ENCODE results near the gene RCSD1. TPM values are rescaled to one million over a fixed set of nuclear protein-coding genes. Genes with fewer than 3 reads are reported as not detected.

RCSD1 gene
- total and polyA plus RNA-seq, 2 of the 13 experiments (the other 11 are each of a cell fraction or from before 2014, with no cell fraction given) = not detected

DNA sequence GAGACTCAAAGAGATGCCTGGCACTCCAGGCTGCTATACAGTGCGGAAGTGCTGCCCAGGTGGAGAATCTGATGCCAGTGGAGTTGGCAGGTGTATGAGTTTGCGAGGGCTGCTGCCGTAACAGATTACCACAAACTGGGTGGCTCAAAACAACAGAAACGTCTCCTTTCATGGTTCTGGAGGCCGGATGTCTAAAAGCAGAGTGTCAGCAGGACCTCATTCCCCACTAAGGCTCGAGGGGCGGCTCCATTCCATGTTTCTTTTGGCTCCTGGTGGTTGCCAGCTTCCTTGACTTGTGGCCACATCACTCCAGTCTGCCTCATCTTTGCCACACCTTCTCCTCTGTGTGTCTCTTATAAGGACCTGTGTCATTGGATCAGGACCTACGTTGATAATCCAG is 10.0 kb downstream of the RCSD1 start:
- H3K4me1 ChIP-seq (ENCODE audit: insufficient read depth, low read length) = no peaks in the 10 kb centered on the region
- H3K36me3 ChIP-seq (replicated peaks in 1 of 2; ENCODE audit: control insufficient read depth in 1 of 2, insufficient read depth in 2 of 2, low read length in 2 of 2) = no peaks in the 10 kb centered on the region
- in situ Hi-C loops (cut with HindIII; ENCODE audit: extremely low pct_ligation_motif_present, low pct_unique_long_range_greater_than_20kb) = no loop called here
- no peak overlapping the region for H3K9ac ChIP-seq (ENCODE audit: insufficient read depth, low read depth, low read length)
- no peak overlapping the region for H3K27ac ChIP-seq (ENCODE audit: extremely low read length, insufficient read depth, low read length)
- DNase-seq (ENCODE audit: low spot score) = no peak
- ChIA-PET POLR2A (no interaction called here), CTCF (ENCODE audit: low intra/inter-chr PET ratio, low total read pairs) (no interaction called here)
- BruUV-seq (replicated peaks) = no TSS peak
- no peak overlapping the region for H3K4me3 ChIP-seq (replicated peaks in 1 of 3; ENCODE audit: insufficient read depth in 1 of 3, low read depth in 2 of 3, low read length in 3 of 3)
- FAIRE-seq = no peak
- WGBS (ENCODE audit: low lambda C conversion rate) = 65% methylated on average over 4 of the region's 8 CpGs
- H3K27me3 ChIP-seq (ENCODE audit: control insufficient read depth in 1 of 2, insufficient read depth in 2 of 2, low read length in 2 of 2) = peaks cover 2 to 25% of the 10 kb centered on the region in 2 experiments; a peak in 3 of 5 replicates
- intact Hi-C loops (cut with micrococcal nuclease; ENCODE audit: unreplicated experiment) = no loop called here
- H3K79me2 ChIP-seq (ENCODE audit: insufficient read depth, low read length) = no peaks in the 10 kb centered on the region
- H3K4me2 ChIP-seq (ENCODE audit: low read depth, low read length) = no peak overlapping the region
- H3K9me3 ChIP-seq (ENCODE audit: low read length) = no peaks in the 10 kb centered on the region
- no peak for ATAC-seq
- TF ChIP-seq SMAD9 (CRISPR knock-in tag; IDR thresholded peaks at IDR 0.05) (no peak), POLR2AphosphoS5 (IDR thresholded peaks at IDR 0.05; ENCODE audit: low read depth, low read length) (no peak), SRSF4 (IDR thresholded peaks at IDR 0.05; ENCODE audit: low read depth, low read length, poor library complexity, severe bottlenecking) (no peak), ZNF350 (CRISPR knock-in tag; IDR thresholded peaks at IDR 0.05; ENCODE audit: borderline replicate concordance, low read depth) (no peak), EZH2 (conservative IDR thresholded peaks at IDR 0.05; ENCODE audit: low read depth, low read length) (no peak), BHLHE40 (IDR thresholded peaks at IDR 0.05; ENCODE audit: low read length) (no peak), ZNF362 (CRISPR knock-in tag; IDR thresholded peaks at IDR 0.05; ENCODE audit: borderline replicate concordance) (no peak), ZNF619 (CRISPR knock-in tag; IDR thresholded peaks at IDR 0.05) (no peak), MLX (CRISPR knock-in tag; IDR thresholded peaks at IDR 0.05) (no peak), ZNF24 (IDR thresholded peaks at IDR 0.05) (no peak), MTF1 (CRISPR knock-in tag; IDR thresholded peaks at IDR 0.05) (no peak), ZNF180 (CRISPR knock-in tag; IDR thresholded peaks at IDR 0.05; ENCODE audit: borderline replicate concordance, low read depth) (no peak), PHF21A (CRISPR knock-in tag; IDR thresholded peaks at IDR 0.05) (no peak), ZNF382 (CRISPR knock-in tag; IDR thresholded peaks at IDR 0.05; ENCODE audit: borderline replicate concordance) (no peak)
- TF ChIP-seq, protein P1, sequence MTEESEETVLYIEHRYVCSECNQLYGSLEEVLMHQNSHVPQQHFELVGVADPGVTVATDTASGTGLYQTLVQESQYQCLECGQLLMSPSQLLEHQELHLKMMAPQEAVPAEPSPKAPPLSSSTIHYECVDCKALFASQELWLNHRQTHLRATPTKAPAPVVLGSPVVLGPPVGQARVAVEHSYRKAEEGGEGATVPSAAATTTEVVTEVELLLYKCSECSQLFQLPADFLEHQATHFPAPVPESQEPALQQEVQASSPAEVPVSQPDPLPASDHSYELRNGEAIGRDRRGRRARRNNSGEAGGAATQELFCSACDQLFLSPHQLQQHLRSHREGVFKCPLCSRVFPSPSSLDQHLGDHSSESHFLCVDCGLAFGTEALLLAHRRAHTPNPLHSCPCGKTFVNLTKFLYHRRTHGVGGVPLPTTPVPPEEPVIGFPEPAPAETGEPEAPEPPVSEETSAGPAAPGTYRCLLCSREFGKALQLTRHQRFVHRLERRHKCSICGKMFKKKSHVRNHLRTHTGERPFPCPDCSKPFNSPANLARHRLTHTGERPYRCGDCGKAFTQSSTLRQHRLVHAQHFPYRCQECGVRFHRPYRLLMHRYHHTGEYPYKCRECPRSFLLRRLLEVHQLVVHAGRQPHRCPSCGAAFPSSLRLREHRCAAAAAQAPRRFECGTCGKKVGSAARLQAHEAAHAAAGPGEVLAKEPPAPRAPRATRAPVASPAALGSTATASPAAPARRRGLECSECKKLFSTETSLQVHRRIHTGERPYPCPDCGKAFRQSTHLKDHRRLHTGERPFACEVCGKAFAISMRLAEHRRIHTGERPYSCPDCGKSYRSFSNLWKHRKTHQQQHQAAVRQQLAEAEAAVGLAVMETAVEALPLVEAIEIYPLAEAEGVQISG (CRISPR knock-in tag; IDR thresholded peaks at IDR 0.05) = no peak
- no peak overlapping the region for H2AFZ ChIP-seq (ENCODE audit: low read length)
- H4K20me1 ChIP-seq (ENCODE audit: insufficient read depth, low read length) = no peaks in the 10 kb centered on the region
